Astrocyte (in vitro differentiated cells and primary cell): ENCODE results near the gene LRRC7. TPM values are rescaled to one million over a fixed set of nuclear protein-coding genes. Genes with fewer than 3 reads are reported as not detected.

Experiments
- DNase-seq: peaks from one replicate; pipeline ENCODE4 v3.0.0-alpha.2; 2010; ENCODE audit warnings: low read depth
- FAIRE-seq: peaks from 2 replicates; lab custom pipeline; 2011; peaks lifted over from hg19 to GRCh38; lab: Jason Lieb, UNC
- H2AFZ ChIP-seq: 2 replicates; pipeline ENCODE4 v1.6.0; 2012; ENCODE audit warnings: low read depth, low read length, inconsistent platforms
- H3K27ac ChIP-seq: 2 replicates; pipeline ENCODE4 v1.5.1; 2011; ENCODE audit warnings: low read depth, low read length, inconsistent platforms
- H3K27me3 ChIP-seq: 2 replicates; pipeline ENCODE4 v1.6.0; 2011; ENCODE audit warnings: low read length, inconsistent platforms; ENCODE audit not compliant: insufficient read depth
- H3K36me3 ChIP-seq: 2 replicates; pipeline ENCODE4 v1.5.1; 2011; ENCODE audit warnings: low read length, inconsistent platforms; ENCODE audit not compliant: insufficient read depth
- H3K4me1 ChIP-seq: 2 replicates; pipeline ENCODE4 v1.5.1; 2011; ENCODE audit warnings: low read length, inconsistent platforms; ENCODE audit not compliant: insufficient read depth
- H3K4me2 ChIP-seq: 2 replicates; pipeline ENCODE4 v1.6.0; 2012; ENCODE audit warnings: low read length, inconsistent platforms
- H3K4me3 ChIP-seq: 2 replicates; pipeline ENCODE4 v1.5.1; 2011; ENCODE audit warnings: low read depth, mild to moderate bottlenecking, low read length, inconsistent platforms; ENCODE audit not compliant: insufficient read depth
- H3K79me2 ChIP-seq: 2 replicates; pipeline ENCODE4 v1.6.0; 2012; ENCODE audit warnings: mild to moderate bottlenecking, low read length, inconsistent platforms; ENCODE audit not compliant: insufficient read depth
- H3K9ac ChIP-seq: 2 replicates; pipeline ENCODE4 v1.6.0; 2012; ENCODE audit warnings: mild to moderate bottlenecking, low read length, inconsistent platforms
- H3K9me3 ChIP-seq: 2 replicates; pipeline ENCODE4 v1.5.1; 2012; ENCODE audit warnings: low read depth, mild to moderate bottlenecking, low read length, inconsistent platforms; ENCODE audit not compliant: insufficient read depth
- H4K20me1 ChIP-seq: 2 replicates; pipeline ENCODE4 v1.6.0; 2012; ENCODE audit warnings: low read length, inconsistent platforms; ENCODE audit not compliant: insufficient read depth
- H3K27ac Mint-ChIP-seq: one replicate; pipeline ENCODE4 v1.8.0; 2021; ENCODE audit warnings: mild to moderate bottlenecking, mixed read lengths; ENCODE audit not compliant: unreplicated experiment
- H3K27me3 Mint-ChIP-seq: one replicate; pipeline ENCODE4 v1.8.0; 2021; ENCODE audit warnings: low read depth, mixed read lengths; ENCODE audit not compliant: unreplicated experiment
- H3K36me3 Mint-ChIP-seq: one replicate; pipeline ENCODE4 v1.8.0; 2021; ENCODE audit warnings: low read depth, mixed read lengths; ENCODE audit not compliant: unreplicated experiment
- H3K4me1 Mint-ChIP-seq: one replicate; pipeline ENCODE4 v1.8.0; 2021; ENCODE audit warnings: low read depth, mixed read lengths; ENCODE audit not compliant: unreplicated experiment
- H3K4me3 Mint-ChIP-seq: one replicate; pipeline ENCODE4 v1.8.0; 2021; ENCODE audit warnings: mild to moderate bottlenecking, moderate library complexity, mixed read lengths; ENCODE audit not compliant: unreplicated experiment
- H3K9me3 Mint-ChIP-seq: one replicate; pipeline ENCODE4 v1.8.0; 2021; ENCODE audit warnings: mild to moderate bottlenecking, mixed read lengths; ENCODE audit not compliant: unreplicated experiment
- CTCF ChIP-seq: IDR thresholded peaks from 2 replicates; pipeline ENCODE4 v1.5.1; 2011; ENCODE audit warnings: low read depth, mild to moderate bottlenecking, inconsistent platforms, low read length, moderate library complexity; ENCODE audit not compliant: insufficient read depth
- EZH2 ChIP-seq: IDR thresholded peaks from 2 replicates; pipeline ENCODE4 v1.6.1; 2012; ENCODE audit warnings: mild to moderate bottlenecking, low read length, inconsistent platforms; ENCODE audit not compliant: insufficient read depth
- total RNA-seq: library from RNA; stranded (reverse); gene quantifications from 2 replicates; pipeline ENCODE4 v1.2.1, GENCODE V29; 2021

LRRC7 gene
- total RNA-seq, 1 donor from 2014 or later: 0.27 TPM

GRCh38 chr1:69754521-69754920 lies 186.8 kb downstream of the LRRC7 start:
- DNase-seq (no peak), FAIRE-seq (no peak)
- Histone ChIP-seq H3K4me1 (no peaks in the 10 kb centered on the region), H3K79me2 (no peaks in the 10 kb centered on the region), H3K9me3 (no peaks in the 10 kb centered on the region), H3K27ac (no peak overlapping the region), H3K36me3 (no peaks in the 10 kb centered on the region), H4K20me1 (no peaks in the 10 kb centered on the region), H3K9ac (no peak overlapping the region), H3K4me3 (no peak overlapping the region), H3K4me2 (no peak overlapping the region), H3K27me3 (no peaks in the 10 kb centered on the region), H2AFZ (no peak overlapping the region)
- Mint-ChIP-seq H3K4me3 (no peak overlapping the region), H3K27me3 (no peaks in the 10 kb centered on the region), H3K27ac (no peak overlapping the region), H3K4me1 (no peaks in the 10 kb centered on the region), H3K9me3 (no peaks in the 10 kb centered on the region), H3K36me3 (no peaks in the 10 kb centered on the region)
- TF ChIP-seq CTCF (no peak), EZH2 (no peak)

- no peaks in the 10 kb centered on the region for H3K4me1 Mint-ChIP-seq
- H3K4me1 ChIP-seq: no peaks in the 10 kb centered on the region
- H3K9me3 ChIP-seq: no peaks in the 10 kb centered on the region
- H3K9ac ChIP-seq: no peak overlapping the region
- no peaks in the 10 kb centered on the region for H3K27me3 ChIP-seq
- TF ChIP-seq EZH2: no peak
- no peak for TF ChIP-seq CTCF
- no peak overlapping the region for H3K4me3 Mint-ChIP-seq
- no peak overlapping the region for H3K27ac ChIP-seq
- FAIRE-seq (no peak), DNase-seq (no peak)
- H3K27me3 Mint-ChIP-seq: no peaks in the 10 kb centered on the region
- H3K79me2 ChIP-seq: no peaks in the 10 kb centered on the region
- no peak overlapping the region for H2AFZ ChIP-seq
- H3K27ac Mint-ChIP-seq: no peak overlapping the region
- H3K4me3 ChIP-seq: no peak overlapping the region
- no peaks in the 10 kb centered on the region for H4K20me1 ChIP-seq
- no peaks in the 10 kb centered on the region for H3K9me3 Mint-ChIP-seq
- H3K36me3 Mint-ChIP-seq: no peaks in the 10 kb centered on the region
- H3K36me3 ChIP-seq: no peaks in the 10 kb centered on the region
- no peak overlapping the region for H3K4me2 ChIP-seq
Measured at GRCh38 chr1:69755647-69756046, 187.9 kb downstream of the LRRC7 start.

GRCh38 chr1:69765951-69766350 lies 198.2 kb downstream of the LRRC7 start:
- no peaks in the 10 kb centered on the region for H3K27me3 Mint-ChIP-seq

More at GRCh38 chr1:69765951-69766350, 198.2 kb downstream of the LRRC7 start:
- no peak for TF ChIP-seq CTCF
- TF ChIP-seq EZH2: no peak
- Mint-ChIP-seq H3K36me3 (no peaks in the 10 kb centered on the region), H3K4me1 (no peaks in the 10 kb centered on the region), H3K27ac (no peak overlapping the region), H3K9me3 (no peaks in the 10 kb centered on the region), H3K4me3 (no peak overlapping the region)
- H4K20me1 ChIP-seq: no peaks in the 10 kb centered on the region
- no peaks in the 10 kb centered on the region for H3K79me2 ChIP-seq
- no peaks in the 10 kb centered on the region for H3K4me1 ChIP-seq
- no peak overlapping the region for H3K4me2 ChIP-seq
- H3K9me3 ChIP-seq: no peaks in the 10 kb centered on the region
- FAIRE-seq (no peak), DNase-seq (no peak)
- H3K9ac ChIP-seq: no peak overlapping the region
- H3K27me3 ChIP-seq: no peaks in the 10 kb centered on the region
- no peak overlapping the region for H3K4me3 ChIP-seq
- H3K36me3 ChIP-seq: no peaks in the 10 kb centered on the region
- H2AFZ ChIP-seq: no peak overlapping the region
- no peak overlapping the region for H3K27ac ChIP-seq
